Measurements from ENCODE around the gene C17orf114.

The C17orf114 gene

GRCh38 chr17:4759776-4760236, 42.3 kb downstream of the C17orf114 start:
- Histone ChIP-seq H3K9ac (no peak overlapping the region), H3K4me2 (ENCODE audit: low read length) (no peak overlapping the region), H3K27ac (no peak overlapping the region), H3K4me1 (no peaks in the 10 kb centered on the region), H3K79me2 (no peaks in the 10 kb centered on the region), H3K36me3 (ENCODE audit: control insufficient read depth, insufficient read depth, low read length) (no peaks in the 10 kb centered on the region), H3K4me3 (ENCODE audit: low read depth, low read length) (no peak overlapping the region), H3K27me3 (ENCODE audit: control insufficient read depth, insufficient read depth, low read length) (no peaks in the 10 kb centered on the region), H3K9me3 (ENCODE audit: control insufficient read depth, low read length) (no peaks in the 10 kb centered on the region), H2AFZ (no peak overlapping the region)
- TF ChIP-seq, protein P1, sequence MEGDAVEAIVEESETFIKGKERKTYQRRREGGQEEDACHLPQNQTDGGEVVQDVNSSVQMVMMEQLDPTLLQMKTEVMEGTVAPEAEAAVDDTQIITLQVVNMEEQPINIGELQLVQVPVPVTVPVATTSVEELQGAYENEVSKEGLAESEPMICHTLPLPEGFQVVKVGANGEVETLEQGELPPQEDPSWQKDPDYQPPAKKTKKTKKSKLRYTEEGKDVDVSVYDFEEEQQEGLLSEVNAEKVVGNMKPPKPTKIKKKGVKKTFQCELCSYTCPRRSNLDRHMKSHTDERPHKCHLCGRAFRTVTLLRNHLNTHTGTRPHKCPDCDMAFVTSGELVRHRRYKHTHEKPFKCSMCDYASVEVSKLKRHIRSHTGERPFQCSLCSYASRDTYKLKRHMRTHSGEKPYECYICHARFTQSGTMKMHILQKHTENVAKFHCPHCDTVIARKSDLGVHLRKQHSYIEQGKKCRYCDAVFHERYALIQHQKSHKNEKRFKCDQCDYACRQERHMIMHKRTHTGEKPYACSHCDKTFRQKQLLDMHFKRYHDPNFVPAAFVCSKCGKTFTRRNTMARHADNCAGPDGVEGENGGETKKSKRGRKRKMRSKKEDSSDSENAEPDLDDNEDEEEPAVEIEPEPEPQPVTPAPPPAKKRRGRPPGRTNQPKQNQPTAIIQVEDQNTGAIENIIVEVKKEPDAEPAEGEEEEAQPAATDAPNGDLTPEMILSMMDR (IDR thresholded peaks at IDR 0.05) = no peak

- Histone ChIP-seq H3K79me2 (no peaks in the 10 kb centered on the region), H3K4me1 (no peaks in the 10 kb centered on the region), H3K36me3 (ENCODE audit: control insufficient read depth, insufficient read depth, low read length) (no peaks in the 10 kb centered on the region), H3K9me3 (ENCODE audit: control insufficient read depth, low read length) (no peaks in the 10 kb centered on the region), H3K27ac (no peak overlapping the region), H3K4me3 (ENCODE audit: low read depth, low read length) (no peak overlapping the region), H3K4me2 (ENCODE audit: low read length) (no peak overlapping the region), H3K9ac (no peak overlapping the region), H2AFZ (no peak overlapping the region), H3K27me3 (ENCODE audit: control insufficient read depth, insufficient read depth, low read length) (no peaks in the 10 kb centered on the region)
- TF ChIP-seq, protein P1 (IDR thresholded peaks at IDR 0.05) = no peak
Observed at GRCh38 chr17:4753392-4753791, 48.7 kb downstream of the C17orf114 start.

- no peak overlapping the region for H2AFZ ChIP-seq
- no peaks in the 10 kb centered on the region for H3K36me3 ChIP-seq (ENCODE audit: control insufficient read depth, insufficient read depth, low read length)
- H3K27ac ChIP-seq = no peak overlapping the region
- no peaks in the 10 kb centered on the region for H3K4me1 ChIP-seq
- no peaks in the 10 kb centered on the region for H3K27me3 ChIP-seq (ENCODE audit: control insufficient read depth, insufficient read depth, low read length)
- TF ChIP-seq, protein P1 (IDR thresholded peaks at IDR 0.05) = no peak
- H3K4me3 ChIP-seq (ENCODE audit: low read depth, low read length) = no peak overlapping the region
- H3K9ac ChIP-seq = no peak overlapping the region
- no peak overlapping the region for H3K4me2 ChIP-seq (ENCODE audit: low read length)
- H3K9me3 ChIP-seq (ENCODE audit: control insufficient read depth, low read length) = no peaks in the 10 kb centered on the region
- H3K79me2 ChIP-seq = no peaks in the 10 kb centered on the region
Observed at GRCh38 chr17:4751932-4752331, 50.2 kb downstream of the C17orf114 start.
